GM18517 (cell line): ENCODE data around the gene CIRBP.
A peak's percentile ranks its signal among the peaks of the same experiment; 100 is the strongest.

Source experiments
- ATAC-seq: cut with Tn5 transposase; IDR thresholded peaks from one replicate; pipeline ENCODE4 v1.9.1; 2021; ENCODE audit warnings: mild to moderate bottlenecking, moderate library complexity; ENCODE audit not compliant: unreplicated experiment

CIRBP gene

DNA sequence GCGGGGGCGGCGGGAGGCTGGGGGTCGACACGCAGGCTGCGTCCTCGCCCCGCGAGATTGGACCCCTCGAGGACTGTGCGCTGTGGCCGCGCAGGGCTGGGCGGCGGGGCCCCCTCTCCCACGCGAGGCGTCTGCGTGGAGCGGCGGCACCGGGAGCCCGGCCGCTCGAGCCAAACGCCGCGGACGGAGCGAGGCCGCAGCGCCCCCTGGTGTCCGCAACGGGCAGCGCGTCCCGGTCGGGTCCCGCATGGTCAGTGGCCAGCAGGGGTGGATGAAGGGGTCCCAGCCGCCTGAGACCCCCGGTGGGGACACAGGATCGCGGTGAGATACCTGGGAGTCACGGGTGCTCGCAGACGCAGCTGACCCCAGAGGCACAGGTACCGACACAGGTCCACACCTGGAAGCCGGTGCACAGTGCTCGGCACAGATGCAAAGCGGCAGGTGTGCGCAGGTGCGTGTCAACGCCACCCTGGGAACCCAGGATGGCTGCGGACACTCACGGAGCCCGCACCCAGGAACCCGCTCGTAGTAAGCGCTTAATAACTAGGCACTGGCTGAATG is 2.1 kb upstream of the CIRBP start:
- ATAC-seq, result peak; percentile 14

DNA sequence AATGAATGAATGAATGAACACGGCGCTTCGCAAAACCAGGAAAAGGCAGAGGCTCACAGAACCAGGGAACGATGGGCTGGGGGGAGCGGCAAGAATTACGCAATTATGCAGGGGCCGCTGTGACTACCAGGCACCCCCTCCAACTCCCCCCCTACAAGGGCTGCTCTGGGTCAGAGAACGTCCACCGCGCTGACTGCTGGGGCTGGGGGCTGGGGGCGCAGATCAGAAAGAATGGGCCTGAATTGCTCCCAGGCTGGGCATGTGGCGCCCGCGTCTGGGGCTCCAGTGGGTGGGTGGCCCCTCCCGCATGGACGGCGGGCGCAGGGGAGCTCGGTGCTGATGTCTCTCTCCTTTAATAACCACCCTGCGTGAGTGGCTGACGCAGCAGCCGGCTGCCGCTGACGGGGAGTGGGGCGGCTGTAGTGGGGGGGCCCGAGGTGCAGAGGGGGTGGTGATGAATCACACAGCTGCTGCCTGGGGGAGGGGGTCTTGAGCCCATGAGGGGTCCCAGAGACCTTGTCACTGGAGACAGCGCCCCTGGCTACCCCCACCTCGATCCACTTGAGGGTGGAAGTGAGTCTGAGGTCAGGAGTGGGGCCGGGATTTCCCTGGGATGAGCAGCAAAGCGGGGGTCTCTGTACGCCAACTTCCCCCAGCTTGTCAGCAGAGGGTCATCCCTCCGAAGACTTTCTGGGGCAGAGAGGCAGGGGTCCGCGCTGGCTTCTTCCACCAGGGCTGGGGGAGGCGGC is 1.5 kb upstream of the CIRBP start:
- ATAC-seq, result no peak

DNA sequence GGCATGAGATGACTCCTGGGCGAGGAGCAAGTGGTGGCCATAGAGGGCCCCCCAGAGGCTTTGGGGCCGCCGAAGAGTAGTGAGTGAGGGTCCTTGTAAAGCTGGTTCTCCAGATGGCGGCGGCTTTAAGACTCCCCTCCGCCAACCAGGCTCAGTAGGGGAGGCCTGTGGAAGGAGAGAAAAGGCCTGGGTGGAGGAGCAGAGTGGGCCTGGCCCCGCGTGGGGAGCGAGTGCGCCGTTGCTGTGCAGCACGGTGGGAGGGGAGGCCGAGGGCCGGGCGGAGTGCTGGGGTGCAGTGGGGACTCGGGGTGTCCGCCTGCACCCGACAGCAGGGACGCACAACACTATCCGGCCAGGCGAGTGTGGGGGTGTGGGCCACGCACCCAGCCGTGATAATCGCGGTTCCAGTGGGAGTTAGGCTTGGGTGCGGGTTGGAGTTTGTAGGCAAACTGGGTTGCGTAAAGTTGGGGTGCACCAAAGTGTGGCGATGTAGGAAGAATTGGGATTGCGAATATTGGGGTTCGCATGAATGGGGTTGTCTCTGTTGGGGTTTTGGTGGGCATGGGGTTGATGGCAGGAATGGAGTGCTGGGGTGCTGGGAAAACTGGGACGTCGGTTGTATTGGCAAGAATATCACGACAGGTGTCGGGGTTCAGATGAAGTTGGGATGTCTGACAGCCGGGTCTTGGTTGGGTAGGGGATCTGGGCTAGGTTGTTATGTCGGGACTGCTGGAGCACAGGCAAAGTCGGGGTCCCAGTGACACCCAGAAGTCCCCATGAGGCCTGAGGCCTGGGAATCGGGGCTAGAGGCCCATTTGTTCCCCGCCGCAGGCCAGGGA is 687 bp upstream of the CIRBP start:
- ATAC-seq, result no peak

DNA sequence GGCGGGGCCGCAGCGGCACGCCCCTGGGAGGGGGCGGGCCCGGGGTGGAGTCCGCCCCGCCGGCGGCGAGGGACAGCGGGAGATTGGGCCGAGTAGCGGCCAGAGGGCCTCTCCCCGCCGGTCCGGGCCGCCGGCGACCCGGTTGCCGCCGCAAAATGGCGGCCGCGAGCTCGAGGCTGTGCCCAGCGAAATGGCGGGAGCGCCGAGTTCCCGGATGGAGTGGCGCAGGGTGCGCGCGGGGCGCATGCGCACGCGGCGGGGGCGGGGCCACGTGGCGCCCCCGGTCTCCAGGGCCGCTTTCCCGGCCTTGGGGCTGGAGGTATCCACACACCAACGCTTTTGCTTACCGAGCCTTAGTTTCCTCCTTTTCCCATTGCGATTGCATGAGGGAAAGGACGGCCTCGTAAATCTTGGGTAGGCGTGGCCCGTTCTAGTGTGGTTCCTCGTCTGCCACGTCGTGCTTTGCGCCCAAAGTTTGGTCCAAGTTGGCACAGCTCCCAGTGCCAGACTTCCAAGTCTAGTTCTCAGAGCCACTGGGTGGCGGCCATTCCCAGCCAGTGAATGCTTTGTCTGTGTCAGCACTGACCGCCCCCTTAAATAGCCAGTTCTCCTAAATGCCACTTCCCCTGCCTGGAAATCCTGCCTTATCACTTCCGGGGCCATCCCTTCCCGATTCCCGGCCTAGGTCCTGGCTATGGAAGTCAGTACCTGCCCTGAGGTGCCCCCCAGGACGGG is 513 bp downstream of the CIRBP start:
- ATAC-seq, result peak; percentile 20

DNA sequence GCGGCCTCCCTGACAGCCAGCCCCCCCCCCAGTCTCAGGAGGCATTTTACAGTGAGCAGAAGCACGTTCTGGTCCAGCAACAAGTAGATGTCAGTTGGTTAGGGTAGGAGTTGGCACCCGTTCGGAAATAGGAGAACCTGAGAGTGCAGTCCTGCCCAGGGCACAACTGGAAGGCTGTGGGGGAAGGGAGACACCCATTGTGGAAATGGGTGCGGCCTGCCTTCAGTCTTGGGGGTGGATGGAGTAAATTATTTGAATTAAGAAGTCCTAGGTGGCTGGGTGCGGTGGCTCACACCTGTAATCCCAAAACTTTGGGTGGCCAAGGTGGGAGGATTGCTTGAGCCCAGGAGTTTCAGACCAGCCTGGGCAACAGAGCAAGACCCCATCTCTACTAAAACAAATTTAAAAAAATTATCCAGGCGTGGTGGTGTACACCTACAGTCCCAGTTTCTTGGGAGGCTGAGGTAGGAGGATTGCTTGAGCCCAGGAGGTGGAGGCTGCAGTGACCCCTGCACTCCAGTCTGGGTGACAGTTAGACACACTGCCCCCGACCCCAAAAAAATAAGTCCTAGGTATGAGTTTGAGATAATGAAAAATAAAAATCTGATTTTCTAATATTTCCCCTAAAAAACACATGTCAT is 1.2 kb downstream of the CIRBP start:
- no peak for ATAC-seq

DNA sequence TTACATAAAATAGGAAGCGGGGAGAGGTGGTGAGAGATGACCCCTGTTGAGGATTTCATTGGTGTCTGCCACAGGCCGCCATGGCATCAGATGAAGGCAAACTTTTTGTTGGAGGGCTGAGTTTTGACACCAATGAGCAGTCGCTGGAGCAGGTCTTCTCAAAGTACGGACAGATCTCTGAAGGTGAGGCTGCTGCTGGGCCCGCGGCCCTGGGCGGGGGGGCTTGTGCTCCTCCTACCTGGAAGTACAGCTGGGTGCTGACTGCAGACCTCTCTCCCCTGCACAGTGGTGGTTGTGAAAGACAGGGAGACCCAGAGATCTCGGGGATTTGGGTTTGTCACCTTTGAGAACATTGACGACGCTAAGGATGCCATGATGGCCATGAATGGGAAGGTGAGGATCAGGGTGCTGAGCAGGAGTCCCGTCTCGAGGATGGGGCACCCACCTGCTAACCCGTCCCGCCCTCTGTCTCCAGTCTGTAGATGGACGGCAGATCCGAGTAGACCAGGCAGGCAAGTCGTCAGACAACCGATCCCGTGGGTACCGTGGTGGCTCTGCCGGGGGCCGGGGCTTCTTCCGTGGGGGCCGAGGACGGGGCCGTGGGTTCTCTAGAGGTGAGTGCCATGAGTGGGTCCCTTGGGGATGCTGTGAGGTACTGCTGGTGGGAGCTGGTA is 1.9 kb downstream of the CIRBP start:
- no peak for ATAC-seq

DNA sequence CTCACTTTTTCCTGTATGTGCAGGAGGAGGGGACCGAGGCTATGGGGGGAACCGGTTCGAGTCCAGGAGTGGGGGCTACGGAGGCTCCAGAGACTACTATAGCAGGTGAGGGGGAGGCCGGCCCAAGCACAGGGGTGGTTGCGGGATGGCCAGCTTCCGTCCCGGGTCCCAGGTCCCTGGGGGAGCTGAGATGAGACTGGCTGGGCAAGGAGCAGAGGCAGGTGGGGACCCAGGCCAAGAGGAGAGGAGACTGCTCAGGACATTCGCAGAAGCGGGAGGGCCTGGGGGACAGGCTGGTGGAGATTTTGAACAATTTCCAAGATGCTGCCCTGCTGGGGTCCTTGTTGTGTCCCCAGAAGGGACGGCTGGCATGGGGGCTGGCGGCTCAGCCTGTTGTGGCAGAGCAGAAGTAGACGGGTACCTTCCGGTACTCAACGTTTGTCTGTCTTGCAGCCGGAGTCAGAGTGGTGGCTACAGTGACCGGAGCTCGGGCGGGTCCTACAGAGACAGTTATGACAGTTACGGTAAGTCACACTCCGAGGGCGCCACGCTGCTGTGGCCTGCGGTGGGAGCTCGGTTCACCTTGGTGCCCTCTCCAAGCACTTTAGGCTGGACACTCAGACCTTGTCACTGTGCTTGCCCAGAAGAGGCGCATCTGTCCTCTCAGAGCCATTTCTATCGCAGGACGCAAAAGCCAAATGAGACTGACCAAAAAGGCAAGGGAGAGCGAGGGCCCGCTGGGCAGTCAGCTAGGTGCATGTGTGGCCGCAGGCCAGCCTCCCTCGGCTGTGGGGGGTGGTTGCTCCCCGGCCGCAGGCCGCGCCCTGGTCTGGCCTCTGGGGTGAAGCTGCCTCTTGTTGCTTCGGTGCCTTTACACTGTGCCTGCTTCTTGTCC is 2.6 kb downstream of the CIRBP start:
- no peak for ATAC-seq

DNA sequence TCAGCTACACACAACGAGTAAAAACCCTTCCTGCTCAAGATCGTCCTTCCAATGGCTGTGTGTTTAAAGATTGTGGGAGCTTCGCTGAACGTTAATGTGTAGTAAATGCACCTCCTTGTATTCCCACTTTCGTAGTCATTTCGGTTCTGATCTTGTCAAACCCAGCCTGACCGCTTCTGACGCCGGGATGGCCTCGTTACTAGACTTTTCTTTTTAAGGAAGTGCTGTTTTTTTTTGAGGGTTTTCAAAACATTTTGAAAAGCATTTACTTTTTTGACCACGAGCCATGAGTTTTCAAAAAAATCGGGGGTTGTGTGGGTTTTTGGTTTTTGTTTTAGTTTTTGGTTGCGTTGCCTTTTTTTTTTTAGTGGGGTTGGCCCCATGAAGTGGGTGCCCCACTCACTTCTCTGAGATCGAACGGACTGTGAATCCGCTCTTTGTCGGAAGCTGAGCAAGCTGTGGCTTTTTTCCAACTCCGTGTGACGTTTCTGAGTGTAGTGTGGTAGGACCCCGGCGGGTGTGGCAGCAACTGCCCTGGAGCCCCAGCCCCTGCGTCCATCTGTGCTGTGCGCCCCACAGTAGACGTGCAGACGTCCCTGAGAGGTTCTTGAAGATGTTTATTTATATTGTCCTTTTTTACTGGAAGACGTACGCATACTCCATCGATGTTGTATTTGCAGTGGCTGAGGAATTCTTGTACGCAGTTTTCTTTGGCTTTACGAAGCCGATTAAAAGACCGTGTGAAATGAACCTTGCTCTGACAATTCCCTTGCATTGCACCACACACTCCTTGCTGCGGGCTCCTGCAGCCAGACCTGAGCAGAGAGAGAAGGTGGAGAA is 3.5 kb downstream of the CIRBP start:
- no peak for ATAC-seq

DNA sequence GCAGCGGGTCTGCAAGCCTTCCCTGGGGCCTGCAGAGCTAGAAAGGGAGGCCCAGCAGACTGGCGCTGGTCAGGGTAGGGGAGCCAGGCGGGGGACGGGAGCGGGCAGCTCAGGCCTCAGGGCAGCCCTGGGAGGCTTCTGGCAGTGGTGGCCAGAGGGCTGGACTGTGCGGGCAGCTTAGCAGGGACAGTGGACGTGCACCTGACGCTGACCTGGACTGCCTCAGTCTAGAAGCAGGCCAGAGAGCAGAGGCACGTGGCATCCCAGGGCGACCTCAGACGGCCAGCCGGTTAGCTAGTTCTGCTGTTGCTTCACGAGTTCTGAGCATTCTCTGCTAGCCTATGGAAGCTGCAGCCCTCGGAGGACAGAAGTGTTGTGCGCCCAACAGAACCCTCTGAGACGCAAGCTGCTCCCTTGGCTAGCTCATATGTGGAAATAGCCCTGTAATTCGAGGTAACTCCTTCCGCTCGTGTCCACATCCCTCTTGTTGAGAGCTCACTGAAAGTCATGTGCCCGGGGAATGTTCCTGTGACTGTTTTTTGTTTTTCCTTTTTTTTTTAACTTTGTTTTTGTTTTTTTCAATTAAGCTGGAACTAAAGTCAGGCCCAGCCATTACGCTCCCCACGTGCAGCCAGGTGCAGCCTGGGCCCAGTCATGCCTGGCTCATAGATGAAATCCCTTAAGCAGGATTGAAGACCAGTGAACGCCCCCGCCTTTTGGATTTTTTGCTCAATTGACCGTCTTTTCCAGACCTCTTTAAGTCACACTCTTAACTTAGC is 4.3 kb downstream of the CIRBP start:
- no peak for ATAC-seq

DNA sequence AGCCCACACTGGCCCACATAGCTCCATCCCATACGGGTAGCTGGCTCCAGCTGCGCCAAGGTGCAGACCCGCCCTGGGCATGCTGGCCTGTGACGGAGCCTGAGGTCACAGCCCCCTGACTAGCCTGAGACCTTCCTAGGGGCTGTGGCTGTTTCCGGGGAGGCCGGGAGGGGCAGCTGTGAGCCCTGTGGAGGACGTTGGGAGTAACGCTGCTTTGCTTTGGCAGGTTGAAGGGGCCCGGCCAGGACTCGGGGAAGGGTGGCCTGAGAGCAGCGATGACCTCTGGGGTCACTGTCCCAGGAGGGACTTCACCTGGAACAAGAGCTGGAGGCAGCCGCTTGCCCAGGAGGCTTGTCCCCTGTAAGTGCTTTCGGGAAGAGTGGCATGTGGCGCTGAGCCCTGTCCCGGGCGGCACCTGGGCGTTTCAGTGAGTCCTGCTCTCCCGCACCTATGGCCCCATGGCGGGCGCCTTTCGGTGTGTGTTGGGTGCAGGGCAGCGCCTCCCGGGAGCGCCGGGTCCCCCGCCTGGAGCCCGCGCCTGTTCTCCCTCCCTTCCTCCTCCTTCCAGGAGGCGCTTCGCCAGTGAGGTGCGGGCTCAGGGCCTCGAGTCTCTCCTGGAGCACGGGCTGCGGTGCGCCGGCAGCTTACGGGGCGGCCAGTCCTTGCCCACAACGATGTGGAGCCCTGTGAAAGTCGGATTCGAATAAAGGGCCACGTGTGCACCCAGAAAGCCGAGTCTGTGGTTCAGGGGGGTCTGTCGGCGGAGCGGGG is 5.1 kb downstream of the CIRBP start:
- ATAC-seq, result no peak

DNA sequence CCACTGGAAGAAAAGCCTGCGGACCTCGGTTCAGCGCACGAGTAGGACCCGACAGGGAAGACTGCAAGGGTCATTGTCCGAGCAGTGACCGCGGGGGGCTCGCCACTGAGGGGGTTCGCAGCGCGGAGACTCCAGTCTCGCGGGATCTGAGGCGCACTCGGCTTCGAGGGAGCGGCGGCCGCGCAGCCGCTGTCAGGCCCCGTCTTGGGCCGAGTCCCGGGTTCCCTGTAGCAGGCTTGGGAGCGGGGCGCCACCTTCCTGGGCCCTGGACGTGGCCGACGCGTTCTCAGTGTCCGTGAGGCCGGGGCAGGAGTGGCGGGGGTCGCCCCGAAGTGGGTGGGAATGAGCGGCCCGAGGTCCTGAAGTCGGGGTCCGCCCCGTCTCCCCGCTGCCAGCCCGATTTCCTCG is 5.7 kb downstream of the CIRBP start:
- ATAC-seq, result no peak

DNA sequence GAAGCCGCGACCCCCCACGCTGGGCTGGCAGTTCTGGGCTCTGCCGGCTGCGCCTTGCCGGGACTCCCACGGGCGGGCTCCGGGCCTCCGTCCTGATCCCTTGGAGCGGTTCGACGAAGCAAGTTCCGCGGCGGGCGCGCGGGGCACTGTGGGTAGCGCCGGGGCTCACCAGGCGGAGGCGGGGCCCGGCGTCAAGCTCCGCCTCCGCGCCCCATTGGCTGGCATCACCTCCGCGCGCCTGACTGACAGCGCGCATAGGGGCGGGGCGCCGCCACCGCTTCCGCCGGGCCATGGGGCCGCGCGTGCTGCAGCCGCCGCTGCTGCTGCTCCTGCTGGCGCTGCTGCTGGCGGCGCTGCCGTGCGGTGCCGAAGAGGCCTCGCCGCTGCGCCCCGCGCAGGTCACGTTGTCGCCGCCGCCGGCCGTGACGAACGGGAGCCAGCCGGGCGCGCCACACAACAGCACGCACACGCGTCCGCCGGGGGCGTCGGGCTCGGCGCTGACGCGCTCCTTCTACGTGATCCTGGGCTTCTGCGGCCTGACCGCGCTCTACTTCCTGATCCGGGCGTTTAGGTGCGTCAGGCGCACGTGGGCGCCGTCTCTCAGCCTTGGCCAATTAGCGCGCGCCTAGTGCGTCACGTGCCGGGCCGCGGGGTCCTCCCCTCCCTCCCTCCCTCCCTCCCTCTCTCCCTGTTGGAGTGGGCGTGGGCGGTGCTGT is 6.3 kb downstream of the CIRBP start, which contains the start of gene FAM174C:
FAM174C (plus strand) TSS at position 271 of the 716 bp plus-strand sequence; CDS start at position 291, 20 bp downstream.
- peak; percentile 62 for ATAC-seq

DNA sequence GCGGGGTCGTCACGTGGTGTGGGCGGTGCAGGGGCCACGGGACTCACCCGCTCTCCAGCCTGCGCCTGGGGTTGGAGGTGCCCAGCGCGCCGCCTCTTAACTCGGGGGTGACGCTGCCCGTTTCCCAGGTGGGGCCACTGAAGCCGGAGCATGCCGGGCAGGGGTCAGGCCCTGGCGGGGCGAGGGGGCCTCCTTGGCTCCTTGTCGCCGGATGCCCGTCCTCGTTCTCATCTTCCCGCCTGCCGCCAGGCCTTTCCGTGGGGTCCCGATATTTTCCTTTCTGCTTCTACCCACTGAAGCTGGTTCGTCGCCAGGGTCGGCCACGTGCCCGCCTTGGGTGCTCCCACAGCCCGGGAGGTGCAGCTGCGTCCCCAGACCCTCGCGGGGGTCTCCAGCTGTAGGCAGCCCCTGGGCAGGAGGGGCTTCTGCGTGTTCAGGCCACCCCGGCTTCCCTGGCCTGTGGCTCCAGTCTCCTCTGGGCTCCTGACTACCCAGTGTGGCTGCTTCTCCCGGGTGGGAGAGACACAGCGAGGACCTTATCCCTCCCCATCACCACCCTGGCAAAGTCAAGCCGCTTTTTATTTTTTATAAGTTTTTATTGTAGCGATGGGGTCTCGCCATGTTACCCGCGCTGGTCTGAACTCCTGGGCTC is 7.0 kb downstream of the CIRBP start:
- ATAC-seq, result no peak

DNA sequence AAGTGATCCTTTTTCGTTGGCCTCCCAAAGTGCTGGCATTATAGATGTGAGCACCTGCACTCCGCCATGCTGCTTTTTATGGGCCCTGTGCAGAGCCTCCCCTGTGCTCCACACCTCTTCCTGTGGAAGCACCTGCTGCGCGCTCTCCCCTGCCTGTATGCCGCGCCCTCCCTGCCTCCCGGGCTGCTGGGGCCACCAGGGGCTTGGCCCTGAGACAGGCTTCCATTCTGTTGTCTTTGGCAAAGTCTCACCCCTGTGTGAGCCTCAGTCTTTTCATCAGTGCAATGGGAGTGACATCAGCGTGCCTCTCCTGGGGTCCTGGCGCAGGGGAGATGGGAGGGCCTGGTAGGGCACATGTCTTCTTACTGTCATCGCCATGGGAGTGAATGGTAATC is 7.5 kb downstream of the CIRBP start:
- no peak for ATAC-seq

DNA sequence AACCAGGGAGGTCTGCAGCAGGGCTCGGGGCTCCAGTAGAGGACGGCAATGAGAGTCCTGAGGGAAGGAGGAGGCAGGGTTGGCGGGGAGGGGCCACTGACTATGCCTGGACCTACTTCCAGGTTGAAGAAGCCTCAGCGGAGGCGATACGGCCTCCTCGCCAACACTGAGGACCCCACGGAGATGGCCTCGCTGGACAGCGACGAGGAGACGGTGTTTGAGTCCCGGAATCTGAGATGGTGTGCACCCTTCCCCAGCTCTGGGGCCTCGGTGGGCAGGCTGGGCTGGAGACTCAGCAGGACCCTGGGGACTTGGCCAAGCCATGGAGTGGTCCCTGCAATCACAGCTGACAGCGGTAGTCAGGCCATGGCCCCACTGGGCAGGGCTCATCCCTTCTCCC is 7.9 kb downstream of the CIRBP start:
- ATAC-seq, result no peak

DNA sequence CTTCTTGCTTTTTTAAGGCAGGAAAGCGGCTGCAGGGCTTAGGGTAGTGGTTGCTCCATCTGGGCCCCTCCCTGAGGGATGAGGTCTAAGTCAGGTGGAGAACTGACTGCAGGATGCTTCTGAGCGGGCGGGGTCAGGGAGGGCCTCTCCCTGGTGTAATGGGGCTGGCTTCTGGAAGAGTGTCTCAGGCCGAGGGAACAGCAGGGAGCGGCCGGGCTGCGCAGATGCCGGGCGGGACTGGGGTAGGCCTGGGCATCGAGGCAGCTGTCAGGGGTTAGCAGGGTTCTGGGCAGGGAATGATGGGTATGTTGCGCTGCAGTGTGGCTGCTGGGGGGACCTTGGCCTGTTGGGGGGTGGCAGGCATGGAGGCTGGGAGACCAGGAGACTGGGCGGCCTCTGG is 8.9 kb downstream of the CIRBP start:
- ATAC-seq, result no peak
